Liver (tissue), 9 donors: Measurements from ENCODE around the gene KRTAP2-3. TPM values are rescaled to one million over a fixed set of nuclear protein-coding genes. Genes with fewer than 3 reads are reported as not detected.
"Not testable (repeated sequence)": the region's sequence is repeated elsewhere in the genome, so short reads cannot be mapped to it uniquely, and the experiment has no call there.

Source experiments
- DNase-seq: peaks from one replicate; pipeline ENCODE4 v3.0.0-alpha.2; 2017; ENCODE audit warnings: low spot score
- H3K27ac ChIP-seq, 2 donors: one replicate each; pipeline ENCODE4 v1.7.0; 2013; ENCODE audit warnings: inconsistent platforms in 2 of 2, low read length in 2 of 2, control low read depth in 1 of 2, low read depth in 1 of 2, mild to moderate bottlenecking in 1 of 2
- H3K27me3 ChIP-seq, 4 donors: one replicate each; pipeline versions ENCODE4 v1.6.1 to v1.7.0; 2013; ENCODE audit warnings: low read length in 3 of 4, inconsistent platforms in 1 of 4, mild to moderate bottlenecking in 1 of 4, moderate library complexity in 1 of 4; ENCODE audit not compliant: control insufficient read depth in 4 of 4, insufficient read depth in 4 of 4
- H3K36me3 ChIP-seq, 4 donors: one replicate each; pipeline versions ENCODE4 v1.6.1 to v1.7.0; 2013; ENCODE audit warnings: low read length in 3 of 4, mild to moderate bottlenecking in 3 of 4, low read depth in 1 of 4, moderate library complexity in 1 of 4; ENCODE audit not compliant: control insufficient read depth in 4 of 4, insufficient read depth in 3 of 4
- H3K4me1 ChIP-seq, 4 donors: one replicate each; pipeline versions ENCODE4 v1.6.1 to v1.7.0; 2013; ENCODE audit warnings: low read length in 3 of 4, mild to moderate bottlenecking in 3 of 4, moderate library complexity in 1 of 4; ENCODE audit not compliant: control insufficient read depth in 4 of 4, insufficient read depth in 4 of 4
- H3K4me3 ChIP-seq, 3 donors: one replicate each; pipeline versions ENCODE4 v1.6.1 to v1.7.0; 2013; ENCODE audit warnings: low read length in 3 of 3, control low read depth in 1 of 3, low read depth in 1 of 3, mild to moderate bottlenecking in 1 of 3
- H3K9ac ChIP-seq, 2 donors: one replicate each; pipeline ENCODE4 v1.7.0; 2013; ENCODE audit warnings: low read length in 2 of 2, mild to moderate bottlenecking in 2 of 2, moderate library complexity in 2 of 2, control low read depth in 1 of 2, low read depth in 1 of 2
- H3K9me3 ChIP-seq, 4 donors: one replicate each; pipeline versions ENCODE4 v1.6.1 to v1.7.0; 2013; ENCODE audit warnings: low read length in 3 of 4; ENCODE audit not compliant: control insufficient read depth in 4 of 4
- FOXA1 ChIP-seq: IDR thresholded peaks from 2 replicates; pipeline ENCODE4 v1.6.1; 2016; ENCODE audit warnings: antibody characterized with exemption
- GABPA ChIP-seq, 2 donors: IDR thresholded peaks in 1 of 2; conservative IDR thresholded peaks in 1 of 2; 2 replicates each; pipeline ENCODE4 v1.6.1; 2016; ENCODE audit warnings: antibody characterized with exemption in 2 of 2, mild to moderate bottlenecking in 1 of 2, moderate library complexity in 1 of 2
- HNF4G ChIP-seq: IDR thresholded peaks from 2 replicates; pipeline ENCODE4 v1.6.1; 2016; ENCODE audit warnings: antibody characterized with exemption
- NR2F2 ChIP-seq: IDR thresholded peaks from 2 replicates; pipeline ENCODE4 v1.6.1; 2016; ENCODE audit warnings: antibody characterized with exemption
- RXRA ChIP-seq, 2 donors: IDR thresholded peaks; 2 replicates each; pipeline ENCODE4 v1.6.1; 2017 to 2018; ENCODE audit warnings: antibody characterized with exemption in 2 of 2, mild to moderate bottlenecking in 1 of 2
- SP1 ChIP-seq: IDR thresholded peaks from 2 replicates; pipeline ENCODE4 v1.6.1; 2018; ENCODE audit warnings: antibody characterized with exemption, mild to moderate bottlenecking
- TAF1 ChIP-seq: conservative IDR thresholded peaks from 2 replicates; pipeline ENCODE4 v1.6.1; 2016; ENCODE audit warnings: antibody characterized with exemption, mild to moderate bottlenecking
- YY1 ChIP-seq: IDR thresholded peaks from 2 replicates; pipeline ENCODE4 v1.6.1; 2016; ENCODE audit warnings: antibody characterized with exemption, mild to moderate bottlenecking
- WGBS: extraction: QIAGEN DNeasy Blood & Tissue Kit; methylation state at CpG from one replicate; pipeline ENCODE4 v1.1.7; 2013; 5-methylcytosine and 5-hydroxymethylcytosine counted together
- polyA plus RNA-seq, 2 donors: library from polyadenylated mRNA; stranded (reverse) in 1 of 2; unstranded in 1 of 2; fragments of 200-250 nt in 1 of 2; fragments of >200 nt in 1 of 2; fragmentation: Nextera tagmentation in 1 of 2; extraction: Ambion mirVana in 1 of 2; gene quantifications; one replicate each; pipeline versions ENCODE4 v1.2.1 to v1.2.3, GENCODE V29; 2013 to 2015
- total RNA-seq, 2 donors: library from RNA; depleted of rRNA; stranded (reverse); fragments of >200 nt; gene quantifications; one replicate each; pipeline ENCODE4 v1.2.3, GENCODE V29; 2014
- TF ChIP-seq, protein P1 (sequence below): IDR thresholded peaks from 2 replicates; pipeline ENCODE4 v1.6.1; 2016; ENCODE audit warnings: antibody characterized with exemption
- TF ChIP-seq, protein P2 (sequence below): fragments of 150-350 bp; IDR thresholded peaks from 2 replicates; pipeline ENCODE4 v1.5.1; 2017; ENCODE audit warnings: improper control_type of control experiment, low read depth, low read length; ENCODE audit not compliant: missing input control
- TF ChIP-seq, protein P3 (sequence below): IDR thresholded peaks from 2 replicates; pipeline ENCODE4 v1.6.1; 2016; ENCODE audit warnings: antibody characterized with exemption, mild to moderate bottlenecking
- donor health status: healthy.
- donor health status: healthy.
- donor health status: healthy.
- donor health status: healthy.
- donor health status: healthy.

Gene KRTAP2-3, protein sequence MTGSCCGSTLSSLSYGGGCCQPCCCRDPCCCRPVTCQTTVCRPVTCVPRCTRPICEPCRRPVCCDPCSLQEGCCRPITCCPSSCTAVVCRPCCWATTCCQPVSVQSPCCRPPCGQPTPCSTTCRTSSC
- total RNA-seq (not detected), polyA plus RNA-seq (not detected)

DNA sequence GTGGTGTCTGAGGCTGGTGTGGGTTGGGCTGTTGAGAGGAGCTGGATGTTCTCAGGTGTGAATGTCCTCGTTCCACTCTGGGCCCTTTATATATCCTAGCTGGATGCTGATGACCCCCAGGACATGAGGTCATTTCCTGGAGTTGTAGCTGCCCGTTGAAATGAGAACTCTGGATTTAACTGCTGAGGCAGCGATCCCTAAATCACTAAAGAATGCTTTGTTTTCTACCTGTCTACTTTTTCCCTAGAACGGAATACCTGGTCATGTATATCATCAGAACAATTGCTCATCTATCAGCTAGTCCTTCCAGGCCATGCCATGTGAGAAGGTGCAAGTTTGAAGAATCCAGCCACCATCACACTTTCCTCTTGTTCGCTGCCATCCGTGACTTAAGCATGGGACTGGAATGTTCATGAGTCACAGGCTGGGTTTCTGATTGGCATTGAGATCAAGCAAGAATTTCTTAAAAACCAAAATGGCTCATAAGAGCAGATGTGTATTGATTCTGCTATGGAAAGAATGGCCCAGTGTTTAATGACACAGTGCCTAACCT lies at the start of gene KRTAP2-3:
Gene KRTAP2-3 (minus strand): TSS at position 63 of the 553 bp plus-strand sequence. CDS start 64 bp downstream, outside the sequence.
- no peak within 1 kb of the TSS for H3K9ac ChIP-seq

GRCh38 chr17:41108728-41109386 lies 48.9 kb upstream of the KRTAP2-3 start:
- not testable (repeated sequence) for H3K27ac ChIP-seq, H3K4me3 ChIP-seq, H3K36me3 ChIP-seq, DNase-seq, H3K9ac ChIP-seq, H3K9me3 ChIP-seq, H3K4me1 ChIP-seq, H3K27me3 ChIP-seq
- 4% methylated on average over 1 of the region's 1 CpG for WGBS

More for the DNA sequence above, at the start of gene KRTAP2-3:
- no peak for DNase-seq
- 66% methylated on average over 6 of the region's 6 CpGs for WGBS
- peaks cover 0 to 9% (median 0%) of the 10 kb centered on the region in 4 donors for H3K27me3 ChIP-seq
- H3K4me1 ChIP-seq: no peaks in the 10 kb centered on the region
- H3K9me3 ChIP-seq: no peaks in the 10 kb centered on the region
- H3K36me3 ChIP-seq: no peaks in the 10 kb centered on the region
- no peak within 1 kb of the TSS for H3K4me3 ChIP-seq
- no peak within 1 kb of the TSS for H3K27ac ChIP-seq
- no peak for TF ChIP-seq FOXA1
- TF ChIP-seq NR2F2: no peak
- TF ChIP-seq, protein P1, sequence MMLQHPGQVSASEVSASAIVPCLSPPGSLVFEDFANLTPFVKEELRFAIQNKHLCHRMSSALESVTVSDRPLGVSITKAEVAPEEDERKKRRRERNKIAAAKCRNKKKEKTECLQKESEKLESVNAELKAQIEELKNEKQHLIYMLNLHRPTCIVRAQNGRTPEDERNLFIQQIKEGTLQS: no peak
- no peak for TF ChIP-seq TAF1
- TF ChIP-seq, protein P2, sequence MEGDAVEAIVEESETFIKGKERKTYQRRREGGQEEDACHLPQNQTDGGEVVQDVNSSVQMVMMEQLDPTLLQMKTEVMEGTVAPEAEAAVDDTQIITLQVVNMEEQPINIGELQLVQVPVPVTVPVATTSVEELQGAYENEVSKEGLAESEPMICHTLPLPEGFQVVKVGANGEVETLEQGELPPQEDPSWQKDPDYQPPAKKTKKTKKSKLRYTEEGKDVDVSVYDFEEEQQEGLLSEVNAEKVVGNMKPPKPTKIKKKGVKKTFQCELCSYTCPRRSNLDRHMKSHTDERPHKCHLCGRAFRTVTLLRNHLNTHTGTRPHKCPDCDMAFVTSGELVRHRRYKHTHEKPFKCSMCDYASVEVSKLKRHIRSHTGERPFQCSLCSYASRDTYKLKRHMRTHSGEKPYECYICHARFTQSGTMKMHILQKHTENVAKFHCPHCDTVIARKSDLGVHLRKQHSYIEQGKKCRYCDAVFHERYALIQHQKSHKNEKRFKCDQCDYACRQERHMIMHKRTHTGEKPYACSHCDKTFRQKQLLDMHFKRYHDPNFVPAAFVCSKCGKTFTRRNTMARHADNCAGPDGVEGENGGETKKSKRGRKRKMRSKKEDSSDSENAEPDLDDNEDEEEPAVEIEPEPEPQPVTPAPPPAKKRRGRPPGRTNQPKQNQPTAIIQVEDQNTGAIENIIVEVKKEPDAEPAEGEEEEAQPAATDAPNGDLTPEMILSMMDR: no peak
- no peak for TF ChIP-seq GABPA (IDR thresholded peaks at IDR 0.05 in 1 of 2, conservative IDR thresholded peaks at IDR 0.05 in 1 of 2)
- TF ChIP-seq SP1: no peak
- TF ChIP-seq RXRA (IDR thresholded peaks at IDR 0.05): no peak
- TF ChIP-seq HNF4G: no peak
- TF ChIP-seq YY1: no peak
- TF ChIP-seq, protein P3, sequence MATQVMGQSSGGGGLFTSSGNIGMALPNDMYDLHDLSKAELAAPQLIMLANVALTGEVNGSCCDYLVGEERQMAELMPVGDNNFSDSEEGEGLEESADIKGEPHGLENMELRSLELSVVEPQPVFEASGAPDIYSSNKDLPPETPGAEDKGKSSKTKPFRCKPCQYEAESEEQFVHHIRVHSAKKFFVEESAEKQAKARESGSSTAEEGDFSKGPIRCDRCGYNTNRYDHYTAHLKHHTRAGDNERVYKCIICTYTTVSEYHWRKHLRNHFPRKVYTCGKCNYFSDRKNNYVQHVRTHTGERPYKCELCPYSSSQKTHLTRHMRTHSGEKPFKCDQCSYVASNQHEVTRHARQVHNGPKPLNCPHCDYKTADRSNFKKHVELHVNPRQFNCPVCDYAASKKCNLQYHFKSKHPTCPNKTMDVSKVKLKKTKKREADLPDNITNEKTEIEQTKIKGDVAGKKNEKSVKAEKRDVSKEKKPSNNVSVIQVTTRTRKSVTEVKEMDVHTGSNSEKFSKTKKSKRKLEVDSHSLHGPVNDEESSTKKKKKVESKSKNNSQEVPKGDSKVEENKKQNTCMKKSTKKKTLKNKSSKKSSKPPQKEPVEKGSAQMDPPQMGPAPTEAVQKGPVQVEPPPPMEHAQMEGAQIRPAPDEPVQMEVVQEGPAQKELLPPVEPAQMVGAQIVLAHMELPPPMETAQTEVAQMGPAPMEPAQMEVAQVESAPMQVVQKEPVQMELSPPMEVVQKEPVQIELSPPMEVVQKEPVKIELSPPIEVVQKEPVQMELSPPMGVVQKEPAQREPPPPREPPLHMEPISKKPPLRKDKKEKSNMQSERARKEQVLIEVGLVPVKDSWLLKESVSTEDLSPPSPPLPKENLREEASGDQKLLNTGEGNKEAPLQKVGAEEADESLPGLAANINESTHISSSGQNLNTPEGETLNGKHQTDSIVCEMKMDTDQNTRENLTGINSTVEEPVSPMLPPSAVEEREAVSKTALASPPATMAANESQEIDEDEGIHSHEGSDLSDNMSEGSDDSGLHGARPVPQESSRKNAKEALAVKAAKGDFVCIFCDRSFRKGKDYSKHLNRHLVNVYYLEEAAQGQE: no peak
